ENCODE measurements around the gene LIX1. TPM values are rescaled to one million over a fixed set of nuclear protein-coding genes. Genes with fewer than 3 reads are reported as not detected.
"Not testable (repeated sequence)": the region's sequence is repeated elsewhere in the genome, so short reads cannot be mapped to it uniquely, and the experiment has no call there.

The LIX1 gene
- total RNA-seq (under 1 TPM in 1 of 7 donors, not detected in 6; 0.14 TPM), polyA plus RNA-seq (under 1 TPM in 1 of 3 donors, not detected in 2; 0.06 TPM)
- long read RNA-seq, donor 1 = 0 reads
- long read RNA-seq, donor 2 = 0 reads

DNA sequence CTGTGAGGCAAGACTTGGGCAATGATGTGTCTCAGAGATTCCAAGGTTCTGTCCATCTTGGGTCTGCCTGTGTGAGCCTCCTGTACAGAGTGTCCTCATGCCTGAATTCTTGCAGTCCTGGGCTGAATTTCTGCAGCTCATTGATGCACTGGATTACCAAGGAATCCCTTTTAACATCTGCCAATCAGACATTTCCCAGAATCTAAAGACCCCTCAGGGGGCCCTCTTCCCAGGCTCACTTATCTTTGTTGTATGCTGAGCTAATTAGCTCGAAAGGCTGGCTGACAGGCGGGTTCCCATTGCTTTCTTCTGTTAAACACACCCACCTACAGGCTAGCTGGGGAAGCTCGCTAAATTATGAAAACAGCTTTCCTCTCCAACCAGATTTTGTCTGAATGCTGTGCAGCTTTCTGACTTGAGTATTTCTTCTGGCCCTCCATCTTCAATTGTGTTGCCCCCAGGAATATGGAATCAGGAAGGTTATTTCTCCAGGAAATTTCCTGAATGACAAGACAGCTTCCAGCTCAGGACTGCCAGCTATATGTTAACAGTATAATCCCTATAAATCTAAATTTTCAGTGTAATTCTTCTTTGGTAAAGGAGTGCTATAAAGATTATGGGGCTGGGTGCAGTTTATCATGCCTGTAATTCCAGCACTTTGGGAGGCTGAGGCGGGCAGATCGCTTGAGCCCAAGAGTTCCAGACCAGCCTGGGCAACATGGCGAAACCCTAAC is at the start of gene LIX1:
LIX1 (minus strand) TSS at position 91 of the 734 bp plus-strand sequence; CDS start at position 56, 35 bp downstream.
- 47 to 55% (median 53%) methylated on average over 6 of the region's 6 CpGs for WGBS, 5 donors
- Histone ChIP-seq H3K9me3 (no peaks in the 10 kb centered on the region), H3K4me1 (no peaks in the 10 kb centered on the region), H3K27ac (no peak within 1 kb of the TSS), H3K4me3 (no peak within 1 kb of the TSS), H3K36me3 (no peaks in the 10 kb centered on the region), H3K27me3 (replicated peaks in 1 of 7) (no peaks in the 10 kb centered on the region)
- intact Hi-C loops (cut with DNase I; ENCODE audit: low total_unique reads) = no loop called here
- no peak for DNase-seq
- TF ChIP-seq POLR2AphosphoS5 (IDR thresholded peaks at IDR 0.05) = no peak
- TF ChIP-seq, protein P1, sequence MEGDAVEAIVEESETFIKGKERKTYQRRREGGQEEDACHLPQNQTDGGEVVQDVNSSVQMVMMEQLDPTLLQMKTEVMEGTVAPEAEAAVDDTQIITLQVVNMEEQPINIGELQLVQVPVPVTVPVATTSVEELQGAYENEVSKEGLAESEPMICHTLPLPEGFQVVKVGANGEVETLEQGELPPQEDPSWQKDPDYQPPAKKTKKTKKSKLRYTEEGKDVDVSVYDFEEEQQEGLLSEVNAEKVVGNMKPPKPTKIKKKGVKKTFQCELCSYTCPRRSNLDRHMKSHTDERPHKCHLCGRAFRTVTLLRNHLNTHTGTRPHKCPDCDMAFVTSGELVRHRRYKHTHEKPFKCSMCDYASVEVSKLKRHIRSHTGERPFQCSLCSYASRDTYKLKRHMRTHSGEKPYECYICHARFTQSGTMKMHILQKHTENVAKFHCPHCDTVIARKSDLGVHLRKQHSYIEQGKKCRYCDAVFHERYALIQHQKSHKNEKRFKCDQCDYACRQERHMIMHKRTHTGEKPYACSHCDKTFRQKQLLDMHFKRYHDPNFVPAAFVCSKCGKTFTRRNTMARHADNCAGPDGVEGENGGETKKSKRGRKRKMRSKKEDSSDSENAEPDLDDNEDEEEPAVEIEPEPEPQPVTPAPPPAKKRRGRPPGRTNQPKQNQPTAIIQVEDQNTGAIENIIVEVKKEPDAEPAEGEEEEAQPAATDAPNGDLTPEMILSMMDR (IDR thresholded peaks at IDR 0.05 in 8 of 11, conservative IDR thresholded peaks at IDR 0.05 in 3 of 11) = peak in 6 of 11 experiments; percentile 17 to 45 (median 29)

DNA sequence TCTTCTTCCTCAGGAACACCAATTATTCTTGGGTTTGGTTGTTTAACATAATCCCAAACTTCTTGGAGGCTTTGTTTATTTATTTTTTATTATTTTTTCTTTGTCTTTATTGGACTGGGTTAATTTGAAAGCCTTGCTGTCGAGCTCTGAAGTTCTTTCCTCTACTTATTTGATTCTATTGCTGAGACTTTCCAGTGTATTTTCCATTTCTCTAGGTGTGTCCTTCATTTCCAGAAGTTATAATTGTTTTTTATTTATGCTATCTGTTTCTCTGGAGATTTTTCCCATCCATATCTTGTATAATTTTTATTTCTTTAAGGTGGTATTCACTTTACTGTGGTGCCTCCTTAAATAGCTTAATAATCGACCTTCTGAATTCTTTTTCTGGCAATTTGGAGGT is 49.5 kb upstream of the LIX1 start:
- Histone ChIP-seq H3K27ac (no peak overlapping the region), H3K9me3 (peaks cover 0 to 20% (median 13%) of the 10 kb centered on the region in 8 donors), H3K27me3 (replicated peaks in 1 of 7) (no peaks in the 10 kb centered on the region), H3K4me3 (no peak overlapping the region), H3K36me3 (no peaks in the 10 kb centered on the region), H3K4me1 (peaks cover 0 to 5% (median 0%) of the 10 kb centered on the region in 6 donors)
- 71 to 85% (median 75%) methylated on average over 2 of the region's 2 CpGs for whole genome bisulfite sequencing, 5 donors
- DNase-seq = no peak
- TF ChIP-seq, protein P1 (IDR thresholded peaks at IDR 0.05 in 8 of 11, conservative IDR thresholded peaks at IDR 0.05 in 3 of 11) = no peak
- TF ChIP-seq POLR2AphosphoS5 (IDR thresholded peaks at IDR 0.05) = no peak
- no peak for TF ChIP-seq POLR2A (IDR thresholded peaks at IDR 0.05)
- intact Hi-C loops (cut with DNase I; ENCODE audit: low total_unique reads) = no loop called here

DNA sequence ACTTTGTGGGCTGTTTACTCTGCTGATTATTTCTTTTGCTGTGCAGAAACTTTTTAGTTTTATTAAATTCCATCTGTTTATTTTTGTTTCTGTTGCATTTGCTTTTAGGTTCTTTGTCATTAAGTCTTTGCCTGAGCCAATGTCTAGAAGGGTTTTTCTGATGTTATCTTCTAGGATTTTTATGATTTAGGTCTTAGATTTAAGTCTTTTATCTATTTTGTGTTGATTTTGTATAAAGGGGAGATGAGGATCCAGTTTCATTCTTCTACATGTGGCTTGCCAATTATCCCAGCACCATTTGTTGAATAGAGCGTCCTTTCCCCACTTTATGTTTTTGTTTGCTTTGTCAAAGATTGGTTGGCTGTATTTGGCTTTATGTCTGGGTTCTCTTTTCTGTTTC is 47.1 kb upstream of the LIX1 start:
- intact Hi-C loops (cut with DNase I; ENCODE audit: low total_unique reads); H3K27ac ChIP-seq; H3K4me1 ChIP-seq; H3K27me3 ChIP-seq (replicated peaks in 1 of 7); H3K4me3 ChIP-seq; DNase-seq; H3K36me3 ChIP-seq: not testable (repeated sequence)
- 91 to 100% (median 93%) methylated on average over 1 of the region's 1 CpG for WGBS, 5 donors
- peaks cover 0 to 20% (median 13%) of the 10 kb centered on the region in 8 donors for H3K9me3 ChIP-seq

DNA sequence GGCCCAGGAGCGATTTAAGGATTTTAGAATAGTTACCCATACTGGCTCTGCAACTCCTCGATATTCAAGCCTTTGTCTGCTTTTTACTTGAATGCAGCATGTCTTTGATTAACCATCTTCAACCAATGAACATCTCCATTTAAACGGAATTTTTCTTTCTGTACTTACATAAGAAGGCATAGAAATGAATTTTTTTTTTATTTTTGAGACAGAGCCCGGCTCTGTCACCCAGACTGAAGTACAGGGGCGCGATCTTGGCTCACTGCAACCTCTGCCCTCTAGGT is 41.5 kb upstream of the LIX1 start:
- 39 to 60% (median 49%) methylated on average over 6 of the region's 6 CpGs for WGBS, 5 donors
- intact Hi-C loops (cut with DNase I; ENCODE audit: low total_unique reads) = no loop called here
- TF ChIP-seq POLR2A (IDR thresholded peaks at IDR 0.05) (no peak), POLR2AphosphoS5 (IDR thresholded peaks at IDR 0.05) (no peak)
- TF ChIP-seq, protein P1 (IDR thresholded peaks at IDR 0.05 in 8 of 11, conservative IDR thresholded peaks at IDR 0.05 in 3 of 11) = no peak
- Histone ChIP-seq H3K4me1 (peaks cover 19 to 40% (median 29%) of the 10 kb centered on the region in 6 donors), H3K9me3 (no peaks in the 10 kb centered on the region), H3K36me3 (peaks cover 0 to 8% (median 5%) of the 10 kb centered on the region in 6 donors), H3K27ac (peak overlapping the region; percentile 78 to 95 (median 90)), H3K27me3 (replicated peaks in 1 of 7) (no peaks in the 10 kb centered on the region), H3K4me3 (peak overlapping the region; percentile 49 to 84 (median 71))
- DNase-seq = no peak

Data from spleen (tissue), 13 donors.